Measurements from ENCODE around the gene ACTN1. TPM values are rescaled to one million over a fixed set of nuclear protein-coding genes. Genes with fewer than 3 reads are reported as not detected.
A peak's percentile ranks its signal among the peaks of the same experiment; 100 is the strongest.

Gene ACTN1
- total and polyA plus RNA-seq, 3 experiments from 2014 or later = 47.4 to 53.3 (median 52.7) TPM

DNA sequence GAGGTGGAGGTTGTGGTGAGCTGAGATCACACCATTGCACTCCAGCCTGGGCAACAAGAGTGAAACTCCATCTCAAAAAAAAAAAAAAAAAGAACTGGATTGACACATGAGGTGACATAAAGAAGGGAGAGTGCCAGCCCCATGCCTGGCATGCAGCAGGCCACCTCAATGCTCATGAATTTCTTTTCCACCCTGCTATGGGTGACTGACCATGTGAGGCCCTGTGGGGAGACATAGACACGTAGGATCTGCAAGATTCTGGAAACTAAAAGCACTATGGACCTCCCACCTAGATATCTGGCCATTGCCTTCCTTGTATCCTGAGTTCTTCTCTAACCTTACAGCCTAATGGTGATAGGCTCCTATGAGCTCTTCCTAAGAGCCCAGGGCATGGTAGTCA lies 5.6 kb upstream of the ACTN1 start:
- no peak for DNase-seq
- Histone ChIP-seq H3K27ac (ENCODE audit: low read depth, low read length) (no peak overlapping the region), H3K4me3 (ENCODE audit: low read length) (no peak overlapping the region), H3K27me3 (ENCODE audit: insufficient read depth, low read length, poor library complexity, severe bottlenecking) (no peaks in the 10 kb centered on the region), H3K36me3 (ENCODE audit: insufficient read depth, low read length) (no peaks in the 10 kb centered on the region), H3K9me3 (ENCODE audit: low read length) (no peaks in the 10 kb centered on the region), H3K4me1 (ENCODE audit: insufficient read depth, low read length) (no peaks in the 10 kb centered on the region)
- Mint-ChIP-seq H3K36me3 (peaks cover 0 to 2% (median 0%) of the 10 kb centered on the region in 3 donors), H3K4me3 (no peak overlapping the region), H3K4me1 (peaks cover 6 to 11% (median 8%) of the 10 kb centered on the region in 3 donors), H3K27ac (no peak overlapping the region), H3K9me3 (no peaks in the 10 kb centered on the region), H3K27me3 (peaks cover 5 to 7% of the 10 kb centered on the region in 2 donors)
- CTCF ChIA-PET = no interaction called here
- POLR2A ChIA-PET = no interaction called here

DNA sequence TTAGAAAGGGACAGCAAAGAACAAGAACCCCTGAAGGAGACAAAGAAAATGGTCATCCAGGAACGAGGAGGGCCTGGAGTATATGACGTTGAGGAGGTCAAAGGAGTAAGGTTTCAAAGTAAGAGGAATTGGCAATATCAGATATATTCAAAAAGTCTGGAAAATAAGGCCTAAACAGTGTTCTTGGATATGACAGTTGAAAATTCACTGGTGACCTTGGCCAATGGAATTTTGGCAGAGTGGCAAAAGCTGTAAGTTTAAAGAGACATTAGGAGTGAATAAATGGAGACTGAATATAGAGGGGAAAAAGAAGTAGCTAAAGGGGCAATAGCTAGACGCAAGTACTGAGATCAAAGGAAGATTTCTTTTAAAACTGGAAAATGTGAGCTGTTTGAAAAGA lies 4.1 kb upstream of the ACTN1 start:
- no peaks in the 10 kb centered on the region for H3K36me3 ChIP-seq (ENCODE audit: insufficient read depth, low read length)
- Mint-ChIP-seq H3K9me3 (no peaks in the 10 kb centered on the region), H3K4me3 (no peak overlapping the region), H3K36me3 (peaks cover 0 to 2% (median 0%) of the 10 kb centered on the region in 3 donors), H3K27me3 (peaks cover 4 to 5% of the 10 kb centered on the region in 2 donors), H3K27ac (peak overlapping the region in 1 of 8 donors; percentile 52), H3K4me1 (peaks cover 8 to 11% (median 9%) of the 10 kb centered on the region in 3 donors)
- CTCF ChIA-PET = no interaction called here
- no peak for DNase-seq
- no peak overlapping the region for H3K27ac ChIP-seq (ENCODE audit: low read depth, low read length)
- no peaks in the 10 kb centered on the region for H3K27me3 ChIP-seq (ENCODE audit: insufficient read depth, low read length, poor library complexity, severe bottlenecking)
- H3K4me3 ChIP-seq (ENCODE audit: low read length) = no peak overlapping the region
- H3K4me1 ChIP-seq (ENCODE audit: insufficient read depth, low read length) = no peaks in the 10 kb centered on the region
- H3K9me3 ChIP-seq (ENCODE audit: low read length) = no peaks in the 10 kb centered on the region
- POLR2A ChIA-PET = no interaction called here

- H3K36me3 Mint-ChIP-seq = peaks cover 0 to 2% (median 0%) of the 10 kb centered on the region in 3 donors
- CTCF ChIA-PET = no interaction called here
- Histone ChIP-seq H3K9me3 (ENCODE audit: low read length) (no peaks in the 10 kb centered on the region), H3K27me3 (ENCODE audit: insufficient read depth, low read length, poor library complexity, severe bottlenecking) (no peaks in the 10 kb centered on the region), H3K27ac (ENCODE audit: low read depth, low read length) (no peak overlapping the region), H3K4me3 (ENCODE audit: low read length) (no peak overlapping the region), H3K4me1 (ENCODE audit: insufficient read depth, low read length) (no peaks in the 10 kb centered on the region), H3K36me3 (ENCODE audit: insufficient read depth, low read length) (no peaks in the 10 kb centered on the region)
- no peak overlapping the region for H3K4me3 Mint-ChIP-seq
- no peaks in the 10 kb centered on the region for H3K9me3 Mint-ChIP-seq
- H3K4me1 Mint-ChIP-seq = peaks cover 8 to 13% (median 11%) of the 10 kb centered on the region in 3 donors
- H3K27ac Mint-ChIP-seq = no peak overlapping the region
- H3K27me3 Mint-ChIP-seq = peaks cover 4 to 5% of the 10 kb centered on the region in 2 donors
- DNase-seq = no peak
- POLR2A ChIA-PET = no interaction called here
Observed at GRCh38 chr14:68982581-68982980, 3.5 kb upstream of the ACTN1 start.

DNA sequence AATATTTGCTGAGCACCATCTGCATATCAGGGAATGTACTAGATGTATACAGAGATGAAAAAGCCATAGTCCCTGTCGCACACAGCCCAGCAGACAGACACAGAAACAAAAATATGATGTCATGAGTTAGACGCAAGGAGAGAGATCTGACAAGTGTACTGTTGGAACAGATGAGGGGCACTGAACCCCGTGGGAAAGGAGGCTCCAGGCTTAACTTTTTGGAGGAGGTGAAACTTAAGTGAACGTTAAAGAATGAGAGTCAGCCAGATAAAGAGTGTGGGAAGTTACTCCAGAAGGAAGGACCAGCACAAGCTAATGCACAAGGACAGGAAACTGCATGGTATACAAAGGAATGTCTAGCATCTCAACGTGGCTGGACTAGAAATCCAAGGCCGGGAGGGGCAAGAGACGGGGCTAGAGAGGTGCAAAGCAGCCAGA lies 2.5 kb upstream of the ACTN1 start:
- Mint-ChIP-seq H3K4me1 (peaks cover 17 to 23% (median 18%) of the 10 kb centered on the region in 3 donors), H3K27me3 (peaks cover 4 to 9% of the 10 kb centered on the region in 2 donors), H3K36me3 (peaks cover 0 to 2% (median 0%) of the 10 kb centered on the region in 3 donors), H3K4me3 (peak overlapping the region in 1 of 7 donors; percentile 61), H3K9me3 (no peaks in the 10 kb centered on the region), H3K27ac (peak overlapping the region in 1 of 8 donors; percentile 17)
- CTCF ChIA-PET = no interaction called here
- Histone ChIP-seq H3K27ac (ENCODE audit: low read depth, low read length) (no peak overlapping the region), H3K27me3 (ENCODE audit: insufficient read depth, low read length, poor library complexity, severe bottlenecking) (no peaks in the 10 kb centered on the region), H3K36me3 (ENCODE audit: insufficient read depth, low read length) (no peaks in the 10 kb centered on the region), H3K4me1 (ENCODE audit: insufficient read depth, low read length) (peaks cover 9% of the 10 kb centered on the region), H3K9me3 (ENCODE audit: low read length) (no peaks in the 10 kb centered on the region), H3K4me3 (ENCODE audit: low read length) (no peak overlapping the region)
- POLR2A ChIA-PET = no interaction called here
- no peak for DNase-seq

GRCh38 chr14:68981139-68981538 lies 2.0 kb upstream of the ACTN1 start:
- Histone ChIP-seq H3K4me3 (ENCODE audit: low read length) (no peak overlapping the region), H3K27me3 (ENCODE audit: insufficient read depth, low read length, poor library complexity, severe bottlenecking) (no peaks in the 10 kb centered on the region), H3K9me3 (ENCODE audit: low read length) (no peaks in the 10 kb centered on the region), H3K36me3 (ENCODE audit: insufficient read depth, low read length) (no peaks in the 10 kb centered on the region), H3K4me1 (ENCODE audit: insufficient read depth, low read length) (peaks cover 12% of the 10 kb centered on the region), H3K27ac (ENCODE audit: low read depth, low read length) (no peak overlapping the region)
- Mint-ChIP-seq H3K9me3 (no peaks in the 10 kb centered on the region), H3K27ac (peak overlapping the region in 2 of 8 donors; percentile 17 to 40), H3K27me3 (peaks cover 4 to 9% of the 10 kb centered on the region in 2 donors), H3K36me3 (peaks cover 0 to 2% (median 0%) of the 10 kb centered on the region in 3 donors), H3K4me1 (peaks cover 21 to 28% (median 22%) of the 10 kb centered on the region in 3 donors), H3K4me3 (peak overlapping the region in 1 of 7 donors; percentile 61)
- ChIA-PET POLR2A (no interaction called here), CTCF (no interaction called here)
- DNase-seq = peak in 1 of 5 donors; percentile 43

GRCh38 chr14:68979722-68980451 lies 785 bp upstream of the ACTN1 start:
- H3K27me3 Mint-ChIP-seq = peaks cover 7 to 9% of the 10 kb centered on the region in 2 donors
- no peak for DNase-seq
- H3K9me3 ChIP-seq (ENCODE audit: low read length) = no peaks in the 10 kb centered on the region
- H3K4me1 Mint-ChIP-seq = peaks cover 31 to 37% (median 33%) of the 10 kb centered on the region in 3 donors
- peaks cover 19% of the 10 kb centered on the region for H3K4me1 ChIP-seq (ENCODE audit: insufficient read depth, low read length)
- peak overlapping the region in 2 of 8 donors; percentile 27 to 40 for H3K27ac Mint-ChIP-seq
- POLR2A ChIA-PET = no interaction called here
- peaks cover 0 to 2% (median 0%) of the 10 kb centered on the region in 3 donors for H3K36me3 Mint-ChIP-seq
- no peaks in the 10 kb centered on the region for H3K36me3 ChIP-seq (ENCODE audit: insufficient read depth, low read length)
- CTCF ChIA-PET = interaction anchor here (1.5 kb wide), 1 partner anchor 11 kb away, joined by 3 read pairs; no protein-coding TSS in a partner anchor
- peak overlapping the region; percentile 50 for H3K4me3 ChIP-seq (ENCODE audit: low read length)
- H3K9me3 Mint-ChIP-seq = no peaks in the 10 kb centered on the region
- peak overlapping the region; percentile 84 to 90 (median 88) for H3K4me3 Mint-ChIP-seq
- no peak overlapping the region for H3K27ac ChIP-seq (ENCODE audit: low read depth, low read length)
- H3K27me3 ChIP-seq (ENCODE audit: insufficient read depth, low read length, poor library complexity, severe bottlenecking) = no peaks in the 10 kb centered on the region

GRCh38 chr14:68978172-68978911 lies 760 bp downstream of the ACTN1 start:
- H3K27ac Mint-ChIP-seq = peak overlapping the region in 6 of 8 donors; percentile 35 to 78 (median 63)
- H3K36me3 Mint-ChIP-seq = peaks cover 0 to 2% (median 0%) of the 10 kb centered on the region in 3 donors
- peak overlapping the region; percentile 82 to 90 (median 87) for H3K4me3 Mint-ChIP-seq
- H3K4me3 ChIP-seq (ENCODE audit: low read length) = peak overlapping the region; percentile 72
- H3K36me3 ChIP-seq (ENCODE audit: insufficient read depth, low read length) = no peaks in the 10 kb centered on the region
- H3K27me3 ChIP-seq (ENCODE audit: insufficient read depth, low read length, poor library complexity, severe bottlenecking) = no peaks in the 10 kb centered on the region
- peak in 4 of 5 donors; percentile 13 to 81 (median 44) for DNase-seq
- POLR2A ChIA-PET = interaction anchor here (1.0 kb wide), 1 partner anchor 52 kb away, joined by 3 read pairs; no protein-coding TSS in a partner anchor
- H3K9me3 Mint-ChIP-seq = peaks cover 0 to 2% (median 0%) of the 10 kb centered on the region in 5 donors
- peaks cover 7 to 9% of the 10 kb centered on the region in 2 donors for H3K27me3 Mint-ChIP-seq
- H3K4me1 Mint-ChIP-seq = peaks cover 36 to 37% (median 36%) of the 10 kb centered on the region in 3 donors
- peak overlapping the region; percentile 56 for H3K27ac ChIP-seq (ENCODE audit: low read depth, low read length)
- no peaks in the 10 kb centered on the region for H3K9me3 ChIP-seq (ENCODE audit: low read length)
- H3K4me1 ChIP-seq (ENCODE audit: insufficient read depth, low read length) = peaks cover 25% of the 10 kb centered on the region
- CTCF ChIA-PET = interaction anchor here (2.0 kb wide), 1 partner anchor 68 kb away, joined by 7 read pairs; no protein-coding TSS in a partner anchor

Data from CD8-positive, alpha-beta memory T cell (primary cell).